Eye (tissue), 1 donor: Measurements from ENCODE around the gene PEAK3.

Experiments used
- DNase-seq: peaks from one replicate; pipeline ENCODE4 v3.0.0-alpha.2; 2015

The PEAK3 gene

GRCh38 chr19:2236314-2237050 is 45.5 kb downstream of the PEAK3 start, which contains the start of the genes PLEKHJ1 and SF3A2:
Gene PLEKHJ1 (minus strand): TSS chr19:2236329. CDS start chr19:2236248, 81 bp downstream.
Gene SF3A2 (plus strand): TSS chr19:2236824. CDS start chr19:2243419, 6,595 bp downstream.
- peak; percentile 99 for DNase-seq

- DNase-seq: no peak
Observed at GRCh38 chr19:2236064-2236313, 46.0 kb downstream of the PEAK3 start.

DNA sequence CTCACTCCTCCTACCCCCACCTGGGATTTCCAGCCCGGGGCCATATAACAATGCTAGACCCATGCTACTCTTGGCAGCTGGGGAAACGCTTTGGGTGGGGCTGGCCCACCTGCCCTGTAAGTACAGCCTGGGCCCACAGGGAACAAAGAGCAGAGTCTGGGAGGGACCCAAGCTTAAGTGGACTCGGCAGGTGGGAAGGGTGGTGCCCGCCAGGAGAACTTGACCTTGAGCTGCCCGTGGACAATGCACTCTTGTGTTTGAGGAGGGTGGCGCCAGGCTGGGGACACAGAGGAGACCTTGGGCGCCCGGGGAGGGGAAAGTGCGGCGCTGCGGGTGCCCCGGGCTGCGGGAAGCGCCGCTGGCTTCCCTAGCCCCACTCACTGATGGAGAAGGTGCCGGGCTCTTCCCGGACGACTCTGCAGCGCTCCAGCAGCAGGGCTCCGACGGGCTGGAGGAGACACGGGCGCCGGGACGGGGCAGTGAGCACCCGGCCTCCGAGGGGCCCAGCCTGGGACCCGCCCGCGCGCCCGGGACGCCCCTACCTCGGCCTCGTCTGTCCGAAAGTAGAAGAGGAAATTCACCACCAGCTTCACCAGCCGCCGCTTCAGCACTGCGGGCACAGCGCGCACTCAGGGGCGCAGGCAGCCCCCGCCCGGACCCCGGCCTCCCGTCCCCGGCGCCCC is 46.5 kb downstream of the PEAK3 start:
- DNase-seq: peak; percentile 38

- DNase-seq: no peak
Observed at GRCh38 chr19:2234996-2235380, 47.0 kb downstream of the PEAK3 start.

GRCh38 chr19:2233601-2234280 is 48.2 kb downstream of the PEAK3 start:
- no peak for DNase-seq

DNA sequence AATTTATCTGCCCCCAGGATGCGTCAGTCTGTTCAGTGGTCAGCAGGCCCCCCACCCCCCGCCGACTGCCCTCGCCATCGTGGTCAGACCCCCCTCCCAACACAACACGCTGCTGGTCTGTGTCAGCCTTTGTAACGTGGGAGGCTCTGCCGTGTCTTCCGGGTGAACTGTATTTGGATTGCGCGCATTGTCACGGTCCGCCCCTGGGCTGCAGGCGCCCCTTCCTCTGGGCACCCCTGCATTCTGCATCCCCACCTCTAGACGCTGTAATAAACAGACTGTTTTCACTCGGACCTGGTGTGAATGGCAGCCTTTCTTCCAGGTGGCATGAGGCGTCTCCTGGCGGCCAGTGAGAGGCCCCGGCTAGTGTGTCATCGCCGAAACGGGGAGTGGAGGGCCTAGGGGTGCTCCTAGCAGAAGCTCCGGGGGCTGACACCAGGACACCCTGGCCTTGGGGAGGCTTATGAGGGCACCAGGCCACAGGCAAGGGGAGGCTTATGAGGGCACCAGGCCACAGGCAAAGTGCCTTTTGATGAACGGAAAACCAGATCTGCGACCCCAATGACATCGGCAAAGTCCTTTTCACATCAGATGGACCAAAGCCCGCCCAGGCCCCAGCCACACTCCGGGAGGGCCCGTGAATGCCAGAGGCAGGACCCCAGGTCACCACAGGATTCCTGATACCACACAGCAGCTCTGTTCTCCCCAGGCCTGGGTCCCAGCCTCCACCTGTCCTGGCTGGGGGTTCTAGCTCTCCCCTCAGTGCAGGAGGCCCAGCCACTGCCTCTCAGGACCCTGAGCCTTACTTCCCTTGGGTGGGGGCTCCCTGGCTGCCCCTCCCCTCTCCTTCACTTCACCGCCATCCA is 49.5 kb downstream of the PEAK3 start:
- no peak for DNase-seq

GRCh38 chr19:2231621-2232221 is 50.3 kb downstream of the PEAK3 start:
- no peak for DNase-seq

DNA sequence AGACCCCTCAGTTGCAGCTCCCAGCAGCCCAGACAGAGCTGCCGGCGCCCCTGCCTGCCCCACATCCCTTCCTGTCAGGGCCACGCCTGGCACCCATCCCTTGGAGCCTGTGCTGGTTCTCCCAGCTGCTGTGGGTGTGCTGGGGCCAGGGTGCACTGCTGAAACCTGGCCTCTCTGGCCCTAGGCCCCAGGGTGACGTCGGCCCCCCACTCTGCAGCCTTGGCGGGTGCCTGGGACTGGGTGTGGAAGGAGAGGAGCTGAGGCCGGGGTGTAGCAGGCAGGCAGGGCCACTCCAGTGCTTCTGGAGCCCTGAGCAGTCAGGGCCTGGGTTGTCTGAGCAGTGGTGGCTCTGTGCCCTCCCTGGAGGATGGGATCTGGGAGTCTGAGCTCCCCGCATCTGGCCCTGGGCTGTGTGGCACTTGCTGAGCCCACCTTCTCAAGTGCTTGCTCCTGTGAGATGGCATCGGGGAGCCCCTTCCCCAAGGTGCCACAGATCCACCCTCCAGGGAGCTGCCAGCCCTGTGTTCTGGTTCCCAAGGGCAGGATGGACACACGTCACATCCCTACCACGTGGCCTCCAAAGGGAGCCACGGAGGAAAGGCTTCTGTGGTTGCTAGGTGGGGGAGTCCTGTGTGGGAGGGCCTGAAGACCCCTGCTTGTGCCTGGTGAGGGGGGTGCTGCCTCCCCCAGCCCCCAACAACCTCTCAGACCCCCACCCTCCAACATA is 51.0 kb downstream of the PEAK3 start:
- DNase-seq: no peak

DNA sequence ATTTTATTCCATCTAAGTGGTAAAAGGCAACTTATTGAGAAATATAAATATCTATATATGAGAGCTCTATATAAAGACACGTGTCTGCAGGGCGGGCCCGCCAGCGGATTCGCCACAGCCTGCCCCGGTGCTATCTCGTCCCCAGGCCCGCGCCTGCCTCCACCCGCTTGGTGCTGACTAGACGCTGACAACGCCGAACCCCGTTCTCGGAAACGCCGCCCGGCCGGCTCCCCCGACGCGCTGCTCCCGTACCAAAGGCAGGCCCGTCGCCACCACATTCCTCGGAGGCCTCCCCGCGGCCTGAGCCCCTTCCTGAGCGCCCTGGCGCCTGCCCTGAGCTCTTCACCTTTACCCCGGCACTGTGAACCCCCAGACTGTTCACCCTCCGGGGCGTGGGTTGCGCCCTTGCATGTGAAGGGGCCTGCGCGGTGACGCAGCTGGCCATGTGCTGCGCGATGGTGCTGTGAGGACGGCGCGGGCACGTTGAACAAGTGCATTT is 51.9 kb downstream of the PEAK3 start:
- no peak for DNase-seq

GRCh38 chr19:2229103-2230032 is 52.6 kb downstream of the PEAK3 start:
- DNase-seq: no peak

GRCh38 chr19:2228157-2229030 is 53.6 kb downstream of the PEAK3 start:
- no peak for DNase-seq

- no peak for DNase-seq
Observed at GRCh38 chr19:2227415-2228156, 54.4 kb downstream of the PEAK3 start.

DNA sequence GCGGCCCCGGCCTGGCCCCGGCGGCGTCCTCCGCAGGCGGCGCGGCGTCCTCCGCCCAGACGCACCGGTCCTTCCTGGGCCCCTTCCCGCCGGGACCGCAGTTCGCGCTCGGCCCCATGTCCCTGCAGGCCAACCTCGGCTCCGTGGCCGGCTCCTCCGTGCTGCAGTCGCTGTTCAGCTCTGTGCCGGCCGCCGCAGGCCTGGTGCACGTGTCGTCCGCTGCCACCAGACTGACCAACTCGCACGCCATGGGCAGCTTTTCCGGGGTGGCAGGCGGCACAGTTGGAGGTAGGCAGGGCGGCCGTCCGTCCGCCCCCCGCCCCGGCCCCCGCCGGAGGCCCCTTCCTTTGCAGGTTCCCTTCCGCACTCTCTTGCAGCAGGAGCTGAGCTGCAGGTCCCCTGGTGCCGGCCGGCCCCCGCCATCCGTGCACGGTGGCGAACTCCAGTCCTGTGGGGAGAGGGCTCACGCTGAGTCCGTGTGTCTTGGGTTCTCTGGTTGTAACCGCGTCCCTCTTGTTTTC is 55.1 kb downstream of the PEAK3 start:
- DNase-seq: no peak

GRCh38 chr19:2226051-2226839 is 55.7 kb downstream of the PEAK3 start:
- no peak for DNase-seq

DNA sequence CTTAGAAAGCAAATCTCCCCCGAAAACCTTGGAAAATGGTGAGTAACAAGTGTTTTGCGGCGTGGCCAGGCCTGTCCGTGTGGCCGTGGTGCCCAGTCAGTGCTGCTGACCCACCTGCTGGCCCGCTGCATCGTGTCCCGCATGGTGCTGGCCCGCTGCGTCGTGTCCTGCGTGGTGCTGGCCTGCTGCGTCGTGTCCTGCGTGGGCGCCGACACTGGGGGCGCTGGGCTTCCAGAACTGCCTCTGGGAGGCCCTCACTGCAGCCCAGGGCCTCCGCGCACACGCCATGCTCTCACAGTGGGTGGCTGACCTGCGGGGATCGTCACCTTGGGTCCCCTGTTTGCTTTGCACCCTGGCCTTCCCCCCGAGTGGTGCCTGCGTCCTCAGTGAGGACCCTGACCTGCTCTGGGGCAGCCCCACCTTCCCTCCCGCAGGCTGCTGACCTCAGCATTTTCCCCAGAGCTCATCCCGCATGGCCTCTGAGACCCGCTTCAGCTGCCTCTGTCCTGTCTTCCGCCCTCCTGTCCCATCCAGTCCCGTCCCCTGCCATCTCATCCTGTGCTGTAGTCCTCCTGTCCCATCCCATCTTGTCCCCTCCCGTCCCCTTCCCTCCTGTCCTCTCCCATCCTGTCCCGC is 56.4 kb downstream of the PEAK3 start:
- DNase-seq: no peak

DNA sequence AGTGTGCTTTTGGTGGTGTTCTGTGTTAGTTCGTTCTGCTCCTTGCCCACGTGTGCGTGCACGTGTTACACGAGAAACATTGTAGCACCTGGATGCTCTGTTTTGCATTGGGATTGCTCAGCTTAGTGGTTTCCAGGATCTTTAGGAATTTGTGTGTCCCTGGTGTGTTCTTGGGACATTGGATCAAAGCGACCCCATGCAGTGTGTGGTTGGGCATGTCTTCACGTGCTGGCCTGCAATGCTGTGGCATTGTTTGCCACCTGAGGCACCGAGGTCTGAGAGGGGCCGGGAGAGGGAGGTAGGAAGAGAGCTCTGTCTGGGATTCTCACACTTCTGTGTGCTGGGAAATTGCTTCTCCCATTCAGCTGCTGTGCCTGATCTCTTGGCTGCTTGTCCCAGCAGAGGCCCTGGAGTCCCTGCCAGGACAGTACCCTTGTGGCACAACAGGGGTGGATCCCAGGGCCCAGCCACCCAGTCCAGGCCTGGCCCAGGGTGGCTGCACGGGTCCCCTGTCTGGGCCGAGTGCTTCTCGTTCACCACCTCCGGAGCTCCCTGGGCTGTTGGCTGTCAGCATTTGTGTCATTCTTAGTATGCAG is 57.1 kb downstream of the PEAK3 start:
- DNase-seq: no peak
